Right atrium auricular region (tissue), 2 donors: Measurements from ENCODE around the gene BRINP1. TPM values are rescaled to one million over a fixed set of nuclear protein-coding genes. Genes with fewer than 3 reads are reported as not detected.

Experiments used
- DNase-seq: peaks from one replicate; pipeline ENCODE4 v3.0.0-alpha.2; 2019; ENCODE audit warnings: low spot score
- H3K27ac ChIP-seq, 2 donors: fragments of 200-600 bp; sonication (generic); 1 replicate in 1 of 2; 2 replicates in 1 of 2; pipeline ENCODE4 v1.5.1; 2016 to 2019
- H3K27me3 ChIP-seq, 2 donors: fragments of 200-600 bp; sonication (generic); one replicate each; pipeline versions ENCODE4 v1.5.1 to v1.6.0; 2017 to 2019
- H3K36me3 ChIP-seq: fragments of 200-600 bp; sonication (generic); one replicate; pipeline ENCODE4 v1.5.1; 2016
- H3K4me1 ChIP-seq, 2 donors: fragments of 200-600 bp; sonication (generic); one replicate each; pipeline versions ENCODE4 v1.5.1 to v1.6.0; 2017 to 2019
- H3K4me3 ChIP-seq, 2 donors: fragments of 200-600 bp; sonication (generic); 1 replicate in 1 of 2; 2 replicates in 1 of 2; pipeline ENCODE4 v1.5.1; 2017 to 2019; ENCODE audit warnings: mild to moderate bottlenecking in 1 of 2, moderate library complexity in 1 of 2
- H3K9me3 ChIP-seq, 2 donors: fragments of 200-600 bp; sonication (generic); one replicate each; pipeline ENCODE4 v1.5.1; 2019
- total RNA-seq, 2 donors: library from RNA; depleted of rRNA; stranded (reverse); fragments of >200 nt; gene quantifications; one replicate each; pipeline ENCODE4 v1.1.0, GENCODE V29; 2016
- TF ChIP-seq, protein P1 (sequence below), 2 donors: fragments of 200-600 bp; sonication (generic); IDR thresholded peaks; one replicate each; pipeline ENCODE4 v1.5.1; 2019; ENCODE audit warnings: antibody characterized with exemption in 2 of 2

Gene BRINP1
- total RNA-seq, 2 donors from 2014 or later = 0.78 to 2.0 TPM

DNA sequence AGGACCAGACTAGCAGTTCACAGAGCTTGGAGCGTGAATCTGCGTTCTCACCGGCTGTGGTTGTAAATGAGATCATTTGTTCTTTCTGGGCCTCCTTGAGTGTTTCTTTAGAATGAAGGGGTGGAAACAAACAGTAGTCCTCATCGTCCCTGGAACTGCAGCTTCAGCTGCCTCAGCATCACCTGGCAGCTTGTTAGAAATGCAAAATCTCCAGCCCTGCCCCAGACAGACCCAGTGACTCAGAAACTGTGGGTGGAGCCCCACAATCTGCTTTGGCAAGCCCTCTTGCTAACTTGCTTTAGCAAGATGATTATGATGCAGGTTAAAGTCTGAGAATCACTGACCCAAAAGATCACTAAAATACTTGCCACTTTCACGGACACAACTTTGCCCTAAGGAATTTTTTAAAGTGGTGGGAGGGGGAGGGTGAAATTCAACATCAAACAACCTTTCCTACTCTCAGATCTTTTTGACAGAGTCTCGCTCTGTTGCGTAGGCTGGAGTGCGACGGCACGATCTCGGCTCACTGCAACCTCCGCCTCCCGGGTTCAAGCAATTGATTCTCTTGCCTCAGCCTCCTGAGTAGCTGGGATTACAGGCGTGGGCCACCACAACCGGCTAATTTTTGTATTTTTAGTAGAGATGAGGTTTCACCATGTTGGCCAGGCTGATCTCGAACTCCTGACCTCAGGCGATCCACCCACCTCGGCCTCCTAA is 86.0 kb downstream of the BRINP1 start:
- H3K4me3 ChIP-seq = no peak overlapping the region
- H3K27ac ChIP-seq = no peak overlapping the region
- H3K4me1 ChIP-seq = peaks cover 0 to 5% of the 10 kb centered on the region in 2 donors
- TF ChIP-seq, protein P1, sequence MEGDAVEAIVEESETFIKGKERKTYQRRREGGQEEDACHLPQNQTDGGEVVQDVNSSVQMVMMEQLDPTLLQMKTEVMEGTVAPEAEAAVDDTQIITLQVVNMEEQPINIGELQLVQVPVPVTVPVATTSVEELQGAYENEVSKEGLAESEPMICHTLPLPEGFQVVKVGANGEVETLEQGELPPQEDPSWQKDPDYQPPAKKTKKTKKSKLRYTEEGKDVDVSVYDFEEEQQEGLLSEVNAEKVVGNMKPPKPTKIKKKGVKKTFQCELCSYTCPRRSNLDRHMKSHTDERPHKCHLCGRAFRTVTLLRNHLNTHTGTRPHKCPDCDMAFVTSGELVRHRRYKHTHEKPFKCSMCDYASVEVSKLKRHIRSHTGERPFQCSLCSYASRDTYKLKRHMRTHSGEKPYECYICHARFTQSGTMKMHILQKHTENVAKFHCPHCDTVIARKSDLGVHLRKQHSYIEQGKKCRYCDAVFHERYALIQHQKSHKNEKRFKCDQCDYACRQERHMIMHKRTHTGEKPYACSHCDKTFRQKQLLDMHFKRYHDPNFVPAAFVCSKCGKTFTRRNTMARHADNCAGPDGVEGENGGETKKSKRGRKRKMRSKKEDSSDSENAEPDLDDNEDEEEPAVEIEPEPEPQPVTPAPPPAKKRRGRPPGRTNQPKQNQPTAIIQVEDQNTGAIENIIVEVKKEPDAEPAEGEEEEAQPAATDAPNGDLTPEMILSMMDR (IDR thresholded peaks at IDR 0.05) = no peak
- DNase-seq = peak; percentile 79
- H3K27me3 ChIP-seq = no peaks in the 10 kb centered on the region
- H3K9me3 ChIP-seq = no peaks in the 10 kb centered on the region
- H3K36me3 ChIP-seq = no peaks in the 10 kb centered on the region

DNA sequence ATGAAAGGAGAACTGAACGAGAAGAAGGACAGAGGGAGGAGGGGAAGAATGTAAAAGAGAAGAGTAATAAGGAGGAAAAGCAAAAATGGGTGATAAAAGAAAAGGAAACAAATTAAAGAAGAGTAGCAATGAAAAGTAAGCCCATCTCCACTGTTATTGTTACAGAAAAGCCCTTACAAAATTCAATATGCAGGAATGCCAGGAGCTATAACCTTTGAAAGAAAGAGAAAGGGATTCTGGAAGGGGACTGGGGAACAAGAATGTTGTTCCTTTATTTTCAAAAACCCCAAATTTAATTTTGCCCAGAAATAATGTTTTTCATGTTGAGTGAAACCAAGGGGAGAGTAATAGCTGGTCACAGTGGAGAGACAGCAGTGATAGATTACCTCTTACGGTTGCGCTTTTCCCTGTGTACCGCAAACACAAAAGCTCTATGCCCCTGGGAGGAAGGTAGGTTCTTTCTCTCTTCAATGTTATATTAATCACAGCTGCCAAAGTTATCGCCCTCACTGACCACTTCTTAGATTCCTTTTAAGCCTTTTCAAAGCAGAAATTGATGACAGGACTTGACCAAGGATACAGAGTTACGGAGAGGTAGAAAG is 86.7 kb downstream of the BRINP1 start:
- Histone ChIP-seq H3K9me3 (no peaks in the 10 kb centered on the region), H3K27ac (no peak overlapping the region), H3K36me3 (no peaks in the 10 kb centered on the region), H3K4me3 (no peak overlapping the region), H3K4me1 (peaks cover 0 to 5% of the 10 kb centered on the region in 2 donors), H3K27me3 (no peaks in the 10 kb centered on the region)
- TF ChIP-seq, protein P1 (IDR thresholded peaks at IDR 0.05) = no peak
- no peak for DNase-seq

DNA sequence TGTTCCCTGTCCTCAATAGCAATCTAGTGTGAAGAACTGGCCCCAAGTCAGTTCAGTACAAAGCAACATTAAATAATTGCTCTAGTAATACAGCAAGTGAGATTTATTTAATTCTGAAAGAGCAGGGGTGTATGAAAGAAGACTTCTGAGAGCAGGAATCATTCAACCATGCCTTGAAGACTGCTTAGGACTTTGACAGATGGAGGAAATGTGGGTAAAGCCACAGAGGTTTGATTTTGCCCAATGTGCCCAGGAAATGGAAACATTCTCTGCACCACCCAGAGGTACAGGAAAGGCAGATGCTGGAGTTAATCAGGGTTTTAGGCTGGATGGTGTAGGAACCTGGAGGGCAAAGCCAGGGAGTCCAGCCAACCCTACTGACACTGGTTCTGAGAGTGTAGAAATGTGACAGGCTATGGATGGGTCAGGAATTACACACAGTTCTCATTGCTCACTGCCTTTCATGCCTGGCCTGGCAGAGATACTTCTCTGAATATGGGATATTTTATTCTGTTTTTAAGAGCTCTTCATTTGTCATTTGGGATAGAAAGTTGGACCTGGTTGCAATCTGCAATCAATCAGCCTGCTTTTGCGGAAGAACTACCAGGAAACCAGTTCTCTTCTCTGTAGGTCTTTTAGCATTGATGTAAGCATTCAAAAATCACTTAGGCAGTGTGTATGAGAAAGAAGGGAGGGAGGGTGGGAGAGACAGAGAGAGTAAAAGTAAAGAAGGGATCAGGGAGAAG is 88.3 kb downstream of the BRINP1 start:
- TF ChIP-seq, protein P1 (IDR thresholded peaks at IDR 0.05) = no peak

DNA sequence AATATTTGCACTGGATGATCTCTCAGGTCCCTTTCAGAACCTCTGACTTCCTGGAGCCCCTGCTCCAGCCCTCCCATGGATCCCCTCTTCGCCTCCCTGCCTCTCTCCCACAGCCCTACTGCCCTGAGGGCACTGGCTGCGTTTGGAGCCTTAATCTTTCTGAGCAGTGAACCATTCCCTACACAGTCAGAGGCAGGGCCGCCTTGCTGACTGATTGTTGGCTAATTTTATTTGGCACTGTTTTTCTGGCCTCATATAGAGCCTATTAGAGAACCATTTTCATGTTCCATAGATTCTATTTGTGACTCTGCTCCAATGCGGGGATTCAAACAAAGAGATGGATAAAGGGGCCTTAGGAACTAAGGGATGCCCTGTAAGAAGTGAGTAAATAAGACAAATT is 91.1 kb downstream of the BRINP1 start:
- no peak overlapping the region for H3K27ac ChIP-seq
- H3K4me3 ChIP-seq = no peak overlapping the region
- TF ChIP-seq, protein P1 (IDR thresholded peaks at IDR 0.05) = no peak
- no peaks in the 10 kb centered on the region for H3K27me3 ChIP-seq
- H3K9me3 ChIP-seq = no peaks in the 10 kb centered on the region
- no peaks in the 10 kb centered on the region for H3K36me3 ChIP-seq
- H3K4me1 ChIP-seq = peaks cover 0 to 13% of the 10 kb centered on the region in 2 donors
- DNase-seq = no peak

More for the DNA sequence above, 88.3 kb downstream of the BRINP1 start:
- no peaks in the 10 kb centered on the region for H3K9me3 ChIP-seq
- H3K27ac ChIP-seq = no peak overlapping the region
- H3K4me1 ChIP-seq = peaks cover 0 to 5% of the 10 kb centered on the region in 2 donors
- H3K27me3 ChIP-seq = no peaks in the 10 kb centered on the region
- DNase-seq = no peak
- no peaks in the 10 kb centered on the region for H3K36me3 ChIP-seq
- no peak overlapping the region for H3K4me3 ChIP-seq

DNA sequence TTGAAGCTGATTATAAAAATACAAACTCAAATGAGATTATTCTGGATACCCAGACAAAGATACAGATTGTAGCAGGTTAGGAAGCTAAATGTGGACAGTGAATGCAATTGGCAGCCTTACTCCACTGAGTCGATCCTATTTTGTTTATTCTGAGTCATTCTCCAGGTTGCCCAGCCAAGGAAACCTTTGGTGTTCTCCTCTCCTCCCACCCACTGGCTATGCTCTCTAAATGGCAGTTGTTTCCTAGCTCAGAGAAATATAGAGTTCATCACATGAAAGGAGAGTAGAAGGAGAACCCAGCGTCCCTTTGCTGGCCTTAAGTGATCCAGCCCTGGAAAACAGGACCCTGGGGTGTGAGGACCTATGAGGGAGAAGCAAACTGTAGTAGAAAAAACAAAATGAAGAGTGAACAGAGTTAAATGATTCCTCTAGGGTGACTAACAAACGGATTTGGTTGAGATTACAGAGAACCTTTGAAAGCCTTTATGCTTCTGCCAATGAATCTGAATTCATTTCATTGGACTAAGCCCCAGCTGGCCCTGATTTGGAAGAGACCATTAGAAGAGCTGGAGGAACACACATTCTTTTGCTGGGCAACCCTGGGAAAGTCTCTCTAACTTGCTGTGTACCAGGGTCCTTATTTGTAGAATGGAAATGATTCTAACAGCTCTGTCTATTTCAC is 95.1 kb downstream of the BRINP1 start:
- no peaks in the 10 kb centered on the region for H3K9me3 ChIP-seq
- DNase-seq = no peak
- H3K4me1 ChIP-seq = peaks cover 0 to 10% of the 10 kb centered on the region in 2 donors
- peak overlapping the region in 1 of 2 donors; percentile 32 for H3K27ac ChIP-seq
- no peaks in the 10 kb centered on the region for H3K36me3 ChIP-seq
- H3K27me3 ChIP-seq = no peaks in the 10 kb centered on the region
- TF ChIP-seq, protein P1 (IDR thresholded peaks at IDR 0.05) = no peak
- H3K4me3 ChIP-seq = no peak overlapping the region
